ENCODE results near the gene SDK1.

SDK1 gene

DNA sequence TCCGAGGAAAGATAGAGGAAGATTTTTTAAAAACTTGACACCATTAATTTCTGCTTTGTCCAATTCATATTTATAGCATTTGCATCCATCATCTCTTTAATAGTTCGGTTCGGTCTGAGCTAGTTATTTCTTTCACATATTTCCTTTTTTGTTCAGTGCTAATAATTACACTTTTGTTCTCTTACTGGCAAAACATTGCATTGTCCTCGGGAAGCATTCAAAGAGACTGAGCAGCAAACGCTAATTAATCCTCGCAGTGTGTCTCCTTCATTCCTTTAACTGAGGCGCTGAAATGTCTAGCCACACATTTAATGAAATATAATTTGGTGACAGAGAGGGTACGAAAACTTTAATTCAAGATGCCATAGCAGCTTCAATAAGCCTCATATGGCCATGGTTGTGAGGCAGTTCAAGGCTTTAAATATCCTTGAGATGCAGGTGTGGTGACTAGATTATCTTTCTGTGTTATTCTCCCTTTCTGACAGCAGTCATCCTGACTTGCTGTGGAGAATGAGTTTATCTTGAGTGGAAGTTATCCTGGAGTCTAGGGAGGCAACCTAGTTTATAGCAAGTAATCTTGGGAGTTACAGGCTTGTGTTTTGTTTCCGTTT lies 431.4 kb downstream of the SDK1 start:
- TF ChIP-seq, protein P1, sequence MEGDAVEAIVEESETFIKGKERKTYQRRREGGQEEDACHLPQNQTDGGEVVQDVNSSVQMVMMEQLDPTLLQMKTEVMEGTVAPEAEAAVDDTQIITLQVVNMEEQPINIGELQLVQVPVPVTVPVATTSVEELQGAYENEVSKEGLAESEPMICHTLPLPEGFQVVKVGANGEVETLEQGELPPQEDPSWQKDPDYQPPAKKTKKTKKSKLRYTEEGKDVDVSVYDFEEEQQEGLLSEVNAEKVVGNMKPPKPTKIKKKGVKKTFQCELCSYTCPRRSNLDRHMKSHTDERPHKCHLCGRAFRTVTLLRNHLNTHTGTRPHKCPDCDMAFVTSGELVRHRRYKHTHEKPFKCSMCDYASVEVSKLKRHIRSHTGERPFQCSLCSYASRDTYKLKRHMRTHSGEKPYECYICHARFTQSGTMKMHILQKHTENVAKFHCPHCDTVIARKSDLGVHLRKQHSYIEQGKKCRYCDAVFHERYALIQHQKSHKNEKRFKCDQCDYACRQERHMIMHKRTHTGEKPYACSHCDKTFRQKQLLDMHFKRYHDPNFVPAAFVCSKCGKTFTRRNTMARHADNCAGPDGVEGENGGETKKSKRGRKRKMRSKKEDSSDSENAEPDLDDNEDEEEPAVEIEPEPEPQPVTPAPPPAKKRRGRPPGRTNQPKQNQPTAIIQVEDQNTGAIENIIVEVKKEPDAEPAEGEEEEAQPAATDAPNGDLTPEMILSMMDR (IDR thresholded peaks at IDR 0.05; ENCODE audit: low read depth, low read length): no peak
- H3K4me3 ChIP-seq (ENCODE audit: low read depth, low read length): no peak overlapping the region
- in situ Hi-C loops (cut with HindIII; ENCODE audit: low sequenced_read_pairs): no loop called here
- no peak for DNase-seq (ENCODE audit: low read depth, low spot score)

DNA sequence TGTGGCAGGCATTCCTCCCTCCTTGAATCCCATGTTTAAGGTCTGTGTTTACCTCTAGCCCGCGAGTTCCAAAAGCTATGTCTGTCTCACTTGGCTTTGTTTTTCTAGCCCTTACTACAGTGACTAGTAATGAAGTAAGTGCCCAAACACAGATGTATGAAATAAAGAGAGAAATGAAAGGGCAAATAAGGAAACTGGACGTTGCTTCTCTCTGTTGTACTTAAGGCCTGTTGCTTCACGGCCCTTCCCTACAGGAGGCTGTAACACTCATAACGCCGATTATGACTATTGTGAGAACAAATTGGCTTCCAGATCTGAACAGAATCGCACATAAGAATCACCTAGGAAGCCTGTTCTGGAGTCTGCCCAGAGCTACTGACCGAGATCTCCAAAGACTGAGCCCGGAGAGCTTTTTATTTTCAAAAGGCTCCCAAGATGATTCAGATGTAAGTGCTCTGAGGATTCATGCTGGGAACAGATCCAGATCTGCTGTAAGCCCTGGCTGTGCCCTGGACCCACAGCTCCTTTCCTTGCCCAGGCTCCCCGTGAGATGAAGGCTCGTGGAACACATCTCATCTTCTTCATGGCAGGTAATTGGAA lies 432.6 kb downstream of the SDK1 start:
- no peak overlapping the region for H3K4me3 ChIP-seq (ENCODE audit: low read depth, low read length)
- DNase-seq (ENCODE audit: low read depth, low spot score): peak; percentile 74
- TF ChIP-seq, protein P1 (IDR thresholded peaks at IDR 0.05; ENCODE audit: low read depth, low read length): no peak
- in situ Hi-C loops (cut with HindIII; ENCODE audit: low sequenced_read_pairs): no loop called here

DNA sequence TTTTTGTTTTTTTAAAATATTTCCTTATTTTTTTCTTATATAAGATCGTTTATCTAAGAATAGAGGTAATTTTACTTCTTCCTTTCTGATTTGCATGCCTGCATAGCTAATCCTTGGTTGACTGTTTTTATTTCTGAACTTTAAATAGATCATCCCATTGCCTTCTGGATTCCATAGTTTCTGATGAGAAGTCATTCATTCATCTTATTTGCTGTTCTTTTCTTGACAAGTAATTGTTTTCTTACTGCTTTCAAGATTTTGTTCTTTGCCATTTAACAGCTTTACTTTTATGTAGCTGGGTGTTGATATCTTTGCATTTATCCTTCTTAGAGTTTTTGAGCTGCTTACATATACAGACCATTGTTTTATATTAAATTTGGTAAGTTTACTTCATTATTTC lies 437.9 kb downstream of the SDK1 start:
- in situ Hi-C loops (cut with HindIII; ENCODE audit: low sequenced_read_pairs): no loop called here
- TF ChIP-seq, protein P1 (IDR thresholded peaks at IDR 0.05; ENCODE audit: low read depth, low read length): no peak
- peak; percentile 8 for DNase-seq (ENCODE audit: low read depth, low spot score)
- no peak overlapping the region for H3K4me3 ChIP-seq (ENCODE audit: low read depth, low read length)

DNA sequence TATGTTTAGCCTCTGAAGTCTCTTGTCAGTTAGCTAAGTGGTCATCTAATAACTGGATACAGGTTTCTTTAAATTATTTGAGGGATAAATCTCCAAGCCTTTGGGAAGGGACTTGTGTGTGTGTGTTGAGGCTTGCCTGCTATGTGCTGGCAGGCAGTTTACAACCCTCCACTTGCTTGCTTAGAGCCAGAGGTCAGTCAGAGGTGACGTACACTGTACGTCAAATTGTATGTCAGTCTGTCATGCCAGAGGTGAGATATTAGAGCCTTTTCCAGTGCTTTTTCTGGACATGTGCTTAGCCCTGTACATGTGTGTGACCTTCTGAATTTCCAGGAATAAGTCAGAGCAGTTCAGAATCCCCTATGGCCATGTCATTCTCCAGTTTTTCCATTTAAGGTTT lies 438.9 kb downstream of the SDK1 start:
- DNase-seq (ENCODE audit: low read depth, low spot score): no peak
- in situ Hi-C loops (cut with HindIII; ENCODE audit: low sequenced_read_pairs): no loop called here
- TF ChIP-seq, protein P1 (IDR thresholded peaks at IDR 0.05; ENCODE audit: low read depth, low read length): no peak

DNA sequence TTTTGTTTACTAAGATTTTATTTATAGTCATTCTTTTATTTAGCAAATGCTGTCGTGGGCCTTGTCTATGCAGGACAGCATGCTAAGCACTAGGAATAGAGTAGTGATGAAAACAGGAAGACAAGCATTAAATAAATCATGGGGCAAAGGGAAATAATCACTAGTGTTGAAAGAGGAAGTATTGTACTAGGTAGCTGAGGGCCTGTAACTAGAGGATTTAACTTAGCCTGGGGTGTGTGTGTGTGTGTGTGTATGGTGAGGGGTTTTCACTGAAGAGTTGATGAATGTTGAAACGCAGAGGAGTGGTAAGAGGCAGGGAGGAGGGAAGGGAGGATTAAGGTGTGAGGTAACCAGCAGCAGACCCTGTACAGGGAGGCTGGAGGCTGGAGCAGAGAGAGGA lies 446.4 kb downstream of the SDK1 start:
- TF ChIP-seq, protein P1 (IDR thresholded peaks at IDR 0.05; ENCODE audit: low read depth, low read length): no peak
- in situ Hi-C loops (cut with HindIII; ENCODE audit: low sequenced_read_pairs): no loop called here
- no peak for DNase-seq (ENCODE audit: low read depth, low spot score)
- H3K4me3 ChIP-seq (ENCODE audit: low read depth, low read length): no peak overlapping the region

More for the DNA sequence above, 438.9 kb downstream of the SDK1 start:
- no peak overlapping the region for H3K4me3 ChIP-seq (ENCODE audit: low read depth, low read length)

DNA sequence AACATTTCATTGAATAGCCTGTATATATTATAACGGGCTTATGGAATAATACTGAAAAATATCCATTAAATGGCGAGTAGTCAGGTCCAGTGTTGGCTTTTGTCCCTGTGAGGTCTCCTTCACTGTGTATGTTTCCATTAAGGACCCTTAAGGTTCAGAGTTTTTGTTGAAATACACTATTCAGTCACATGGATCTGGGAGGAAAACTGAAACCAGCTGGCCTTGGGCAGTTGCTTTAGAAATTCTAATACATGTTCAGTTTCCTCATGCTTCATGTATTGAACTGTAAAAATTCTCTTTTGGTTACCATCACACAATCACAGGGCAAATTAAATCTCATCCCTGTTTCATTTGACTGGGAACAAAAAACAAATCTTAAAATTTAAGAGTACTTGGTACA lies 447.3 kb downstream of the SDK1 start:
- no peak for DNase-seq (ENCODE audit: low read depth, low spot score)
- TF ChIP-seq, protein P1 (IDR thresholded peaks at IDR 0.05; ENCODE audit: low read depth, low read length): no peak
- in situ Hi-C loops (cut with HindIII; ENCODE audit: low sequenced_read_pairs): no loop called here
- H3K4me3 ChIP-seq (ENCODE audit: low read depth, low read length): no peak overlapping the region

Measured in astrocyte of the spinal cord (primary cell).